Measurements from ENCODE around the gene VASN. TPM values are rescaled to one million over a fixed set of nuclear protein-coding genes. Genes with fewer than 3 reads are reported as not detected.

The VASN gene
- total and polyA plus RNA-seq, 10 of the 15 experiments (the other 5 are each of a cell fraction or from before 2014, with no cell fraction given) = 0.02 to 0.19 (median 0.14) TPM; not detected in 6

GRCh38 chr16:4347765-4348509 lies 23.7 kb upstream of the VASN start:
- ChIA-PET SMC1A (ENCODE audit: uncharacterized antibody, unreplicated experiment) (no interaction called here), RAD21 (ENCODE audit: unreplicated experiment) (no interaction called here), CTCF (interaction anchor here (0.5 to 2.6 kb wide), 2 partner anchors 55 to 183 kb away, joined by 3 to 11 read pairs; no protein-coding TSS in a partner anchor), POLR2A (interaction anchor here (0.6 kb wide), 1 partner anchor 1946 kb away, joined by 4 read pairs; no protein-coding TSS in a partner anchor)
- Histone ChIP-seq H4K20me1 (ENCODE audit: control insufficient read depth, insufficient read depth) (peaks cover 6% of the 10 kb centered on the region; the same call in 1 of the 2 replicates), H3K4me3 (no peak overlapping the region), H3K36me3 (ENCODE audit: control insufficient read depth in 2 of 2, insufficient read depth in 2 of 2, low read length in 1 of 2) (peaks cover 1 to 3% of the 10 kb centered on the region in 2 experiments; a peak in 3 of 4 replicates), H3K4me2 (ENCODE audit: control insufficient read depth, insufficient read depth) (0 out of 2 replicates have a peak overlapping the region, but pooled peaks have one; percentile 25), H3K79me2 (ENCODE audit: control insufficient read depth, insufficient read depth, low read length) (peaks cover 28% of the 10 kb centered on the region), H3K27me3 (replicated peaks in 1 of 2; ENCODE audit: control insufficient read depth in 2 of 2, insufficient read depth in 2 of 2, low read length in 1 of 2) (no peaks in the 10 kb centered on the region), H3K4me1 (ENCODE audit: control insufficient read depth, insufficient read depth, low read length) (no peaks in the 10 kb centered on the region), H2AFZ (ENCODE audit: control insufficient read depth, low read depth, low read length) (no peak overlapping the region), H3K9me3 (replicated peaks; ENCODE audit: control insufficient read depth, insufficient read depth, low read length) (no peaks in the 10 kb centered on the region), H3K27ac (ENCODE audit: control insufficient read depth, insufficient read depth) (no peak overlapping the region), H3K9ac (ENCODE audit: control insufficient read depth, insufficient read depth, low read length) (no peak overlapping the region)
- ATAC-seq (no peak), DNase-seq (ENCODE audit: low read depth, low spot score) (no peak), FAIRE-seq (no peak)
- WGBS (ENCODE audit: insufficient coverage, insufficient replicate concordance, low lambda C conversion rate, missing lambda C conversion rate) = 98% methylated on average over 17 of the region's 17 CpGs
- TSS peak; percentile 43 for BruUV-seq (replicated peaks)
- in situ Hi-C loops (cut with MboI) (no loop called here), intact Hi-C loops (cut with micrococcal nuclease; ENCODE audit: unreplicated experiment) (no loop called here)
- TF ChIP-seq E2F4 (IDR thresholded peaks at IDR 0.05; ENCODE audit: low read depth, low read length) (no peak), STAT1 (conservative IDR thresholded peaks at IDR 0.05) (no peak), IRF4 (IDR thresholded peaks at IDR 0.05; ENCODE audit: low read depth, low read length) (no peak), ZNF592 (IDR thresholded peaks at IDR 0.05) (no peak), YY1 (IDR thresholded peaks at IDR 0.05; ENCODE audit: low read depth, low read length) (no peak), POLR2A (IDR thresholded peaks at IDR 0.05; ENCODE audit: low read depth, low read length) (0 out of 2 replicates have a peak, but pooled peaks have one; percentile 38)

Data from GM12878 (cell line).